GM12873 (cell line): ENCODE results near the gene TARBP1.

Source experiments
- TF ChIP-seq, protein P1 (sequence below): IDR thresholded peaks from 2 replicates; pipeline ENCODE4 v1.5.1; 2012; ENCODE audit warnings: low read depth, mild to moderate bottlenecking, moderate library complexity, low read length, control low read depth; ENCODE audit not compliant: insufficient read depth; ENCODE audit errors: missing control alignments

TARBP1 gene

DNA sequence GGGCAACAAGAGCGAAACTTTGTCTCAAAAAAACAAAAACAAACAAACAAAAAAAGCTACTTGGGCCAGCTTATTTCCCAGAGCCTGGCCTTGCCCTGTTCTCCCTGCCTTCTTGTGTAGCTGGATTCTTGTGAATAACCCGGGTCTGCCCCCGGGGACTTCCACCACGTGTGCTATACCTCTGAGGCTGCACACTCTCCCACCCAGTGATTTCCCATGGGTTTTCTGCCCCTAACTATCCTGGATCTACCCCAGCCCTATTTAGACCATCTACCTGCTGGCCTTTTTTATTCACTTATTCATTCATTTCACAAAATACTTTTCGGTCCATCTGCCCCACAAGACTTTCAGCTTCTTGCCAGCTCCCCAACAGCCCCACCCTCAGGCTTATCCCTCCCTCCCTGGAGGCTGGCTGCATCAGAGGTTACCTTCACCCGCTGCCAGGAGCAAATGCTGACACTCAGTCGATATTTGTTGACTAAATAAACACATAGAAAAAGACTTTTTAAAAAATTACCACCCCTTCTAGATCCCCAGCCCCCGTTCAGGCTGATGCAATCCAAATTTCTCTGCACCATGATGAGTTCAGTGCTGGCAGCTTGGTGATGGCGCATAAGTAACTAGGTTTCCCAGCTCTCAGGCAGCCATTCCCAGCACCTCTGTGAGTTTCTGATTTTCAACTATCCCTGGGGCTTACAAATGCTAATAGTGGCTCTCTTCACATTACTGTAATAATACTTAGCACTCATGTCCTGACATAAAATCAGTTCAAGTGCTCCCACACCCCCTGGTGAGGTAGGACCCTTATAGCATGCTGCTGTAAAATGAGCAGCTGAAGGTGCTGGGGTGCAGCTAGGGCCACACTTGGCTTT is 30.7 kb upstream of the TARBP1 start:
- TF ChIP-seq, protein P1, sequence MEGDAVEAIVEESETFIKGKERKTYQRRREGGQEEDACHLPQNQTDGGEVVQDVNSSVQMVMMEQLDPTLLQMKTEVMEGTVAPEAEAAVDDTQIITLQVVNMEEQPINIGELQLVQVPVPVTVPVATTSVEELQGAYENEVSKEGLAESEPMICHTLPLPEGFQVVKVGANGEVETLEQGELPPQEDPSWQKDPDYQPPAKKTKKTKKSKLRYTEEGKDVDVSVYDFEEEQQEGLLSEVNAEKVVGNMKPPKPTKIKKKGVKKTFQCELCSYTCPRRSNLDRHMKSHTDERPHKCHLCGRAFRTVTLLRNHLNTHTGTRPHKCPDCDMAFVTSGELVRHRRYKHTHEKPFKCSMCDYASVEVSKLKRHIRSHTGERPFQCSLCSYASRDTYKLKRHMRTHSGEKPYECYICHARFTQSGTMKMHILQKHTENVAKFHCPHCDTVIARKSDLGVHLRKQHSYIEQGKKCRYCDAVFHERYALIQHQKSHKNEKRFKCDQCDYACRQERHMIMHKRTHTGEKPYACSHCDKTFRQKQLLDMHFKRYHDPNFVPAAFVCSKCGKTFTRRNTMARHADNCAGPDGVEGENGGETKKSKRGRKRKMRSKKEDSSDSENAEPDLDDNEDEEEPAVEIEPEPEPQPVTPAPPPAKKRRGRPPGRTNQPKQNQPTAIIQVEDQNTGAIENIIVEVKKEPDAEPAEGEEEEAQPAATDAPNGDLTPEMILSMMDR: no peak

DNA sequence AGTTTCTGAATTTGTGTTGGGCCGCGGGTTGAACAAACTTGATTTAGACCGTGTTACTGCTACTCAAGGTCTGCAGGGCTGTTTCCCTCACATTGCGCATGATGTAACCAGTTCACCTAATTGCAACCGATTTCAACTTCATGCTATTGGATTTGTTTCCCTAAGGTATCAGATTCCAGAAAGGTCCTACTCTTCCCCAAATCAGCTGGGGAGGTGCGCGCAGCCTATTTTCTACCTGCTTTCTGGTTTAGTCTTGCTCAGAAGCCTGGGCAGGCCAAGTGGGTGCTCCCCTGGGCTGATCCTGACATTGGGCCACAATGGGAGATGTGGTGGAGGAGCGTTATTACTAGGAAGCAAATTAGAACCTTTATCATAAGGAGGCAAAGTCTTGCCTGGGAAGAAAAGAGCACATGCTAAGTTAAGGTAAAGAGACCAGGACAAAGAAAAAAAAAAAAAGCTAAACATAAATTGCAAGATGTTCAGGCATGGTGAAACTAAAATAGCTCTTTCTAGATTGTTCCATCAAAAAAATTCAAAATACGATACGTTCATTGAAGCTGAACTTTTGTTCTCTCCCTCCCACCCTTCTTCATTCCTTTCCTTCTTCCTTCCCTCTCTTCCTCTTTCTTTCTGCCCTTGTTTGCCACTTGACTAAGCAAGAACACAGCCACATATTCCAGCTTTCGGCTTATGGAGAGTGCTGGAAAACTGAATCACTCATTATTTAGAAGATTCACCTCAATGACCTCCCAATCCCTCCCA is 28.8 kb upstream of the TARBP1 start:
- TF ChIP-seq, protein P1: no peak

DNA sequence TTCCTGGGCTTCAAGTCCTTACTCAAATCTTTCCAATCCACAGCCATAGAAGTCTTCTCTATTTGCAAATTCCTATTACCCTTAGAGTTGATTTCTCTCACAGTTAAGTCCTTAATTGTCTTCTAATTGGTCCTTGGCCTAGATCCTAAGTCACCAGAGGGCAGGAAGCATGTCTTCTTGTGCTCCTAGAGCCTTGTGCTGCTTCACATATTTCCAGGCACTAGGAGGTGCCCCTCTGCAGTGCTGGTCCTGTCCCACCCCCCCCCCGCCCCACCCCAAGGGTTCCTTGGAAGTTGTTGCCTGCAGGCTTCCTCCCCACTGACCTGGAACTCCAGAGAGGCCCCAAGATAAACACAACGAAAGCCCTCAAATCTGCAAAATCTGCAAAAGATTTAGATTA is 28.1 kb upstream of the TARBP1 start:
- TF ChIP-seq, protein P1: no peak

DNA sequence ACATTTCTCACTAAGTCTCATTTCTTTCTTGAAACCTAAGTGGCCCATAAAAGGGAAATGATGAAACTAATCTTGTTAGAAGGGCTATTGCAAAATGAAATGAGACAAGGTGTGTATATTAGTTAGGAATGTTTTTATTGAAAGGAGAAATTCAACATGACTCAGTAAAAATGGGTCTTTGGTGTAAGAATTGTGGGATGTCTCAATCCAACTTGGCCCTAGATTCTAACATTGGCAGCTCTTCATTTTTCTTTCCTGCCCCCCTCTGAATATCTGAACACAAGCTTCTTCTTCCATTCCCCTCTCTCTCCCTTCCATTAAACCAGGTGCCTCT is 26.8 kb upstream of the TARBP1 start:
- TF ChIP-seq, protein P1: no peak

DNA sequence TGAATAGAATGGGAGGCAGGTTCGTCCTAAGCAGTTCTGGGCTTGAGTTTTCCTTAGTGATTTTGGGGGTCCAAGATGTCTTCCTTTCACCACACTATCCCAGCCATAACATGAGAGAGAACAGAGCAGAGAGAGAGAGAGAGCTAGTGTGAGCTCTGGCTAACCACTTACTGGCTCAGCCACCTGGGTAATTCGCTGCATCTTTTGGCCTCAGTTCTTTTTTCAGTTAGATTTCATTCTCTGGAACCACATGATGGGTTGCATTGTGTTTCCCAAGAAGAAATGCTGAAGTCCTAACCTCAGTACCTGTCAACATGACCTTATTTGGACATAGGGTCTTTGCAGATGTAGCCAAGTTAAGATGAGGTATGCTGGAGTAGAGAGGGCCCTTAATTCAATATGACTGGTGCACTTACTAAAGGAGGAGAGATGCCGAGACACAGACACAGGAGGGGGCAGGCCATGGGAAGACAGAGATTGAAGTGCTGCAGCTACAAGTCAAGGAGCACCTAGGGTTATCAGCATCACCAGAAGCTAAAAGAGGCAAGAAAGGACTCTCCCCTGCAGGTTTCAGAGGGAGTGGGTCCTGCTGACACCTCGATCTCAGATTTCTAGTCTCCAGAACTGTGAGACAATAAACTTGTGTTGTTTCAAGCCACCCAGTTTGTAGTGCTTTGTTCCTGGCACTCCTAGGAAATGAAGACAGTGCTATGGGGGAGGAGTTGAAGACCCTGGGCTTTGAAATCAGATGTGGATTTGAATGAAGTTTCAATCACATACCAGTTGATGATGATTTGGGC is 26.2 kb upstream of the TARBP1 start:
- TF ChIP-seq, protein P1: no peak

DNA sequence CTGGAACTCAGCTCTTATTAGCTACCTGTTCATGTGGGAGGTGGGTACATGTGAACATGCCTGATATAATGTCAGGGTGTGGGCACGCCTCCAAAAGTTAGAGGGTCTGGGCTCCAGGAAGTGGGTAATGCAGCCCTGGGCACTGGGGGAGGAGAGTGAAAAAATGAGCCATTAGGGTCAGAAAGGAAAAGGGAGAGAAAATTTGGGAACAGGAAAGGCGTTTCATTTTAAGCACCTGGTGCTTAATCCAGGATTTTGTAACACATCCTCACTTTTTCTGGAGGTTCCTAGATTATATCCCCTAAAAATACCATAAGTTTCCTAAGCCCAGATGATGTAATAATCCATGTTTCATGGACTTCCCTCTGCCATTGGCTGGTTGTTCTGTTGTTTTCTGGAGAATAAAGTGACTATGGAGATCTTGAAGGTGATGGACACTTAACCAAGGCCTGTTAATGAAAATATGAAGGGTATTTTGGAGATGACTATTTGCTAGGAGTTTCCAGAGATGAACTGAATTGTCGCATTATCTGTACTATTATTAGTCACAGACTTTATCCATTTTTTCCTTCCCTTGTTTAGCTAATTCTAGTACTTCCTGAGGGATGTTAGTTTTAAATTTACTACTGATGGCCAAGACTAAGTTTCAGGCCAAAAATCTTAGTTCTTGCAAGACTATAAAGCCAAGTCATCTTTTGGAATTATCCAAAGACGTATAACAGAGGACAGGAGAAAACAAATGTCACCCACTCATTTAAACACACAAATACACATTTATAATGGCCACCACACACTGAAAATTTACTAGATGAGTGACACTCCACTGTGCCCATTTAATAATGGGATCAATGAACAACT is 24.4 kb upstream of the TARBP1 start:
- TF ChIP-seq, protein P1: no peak

DNA sequence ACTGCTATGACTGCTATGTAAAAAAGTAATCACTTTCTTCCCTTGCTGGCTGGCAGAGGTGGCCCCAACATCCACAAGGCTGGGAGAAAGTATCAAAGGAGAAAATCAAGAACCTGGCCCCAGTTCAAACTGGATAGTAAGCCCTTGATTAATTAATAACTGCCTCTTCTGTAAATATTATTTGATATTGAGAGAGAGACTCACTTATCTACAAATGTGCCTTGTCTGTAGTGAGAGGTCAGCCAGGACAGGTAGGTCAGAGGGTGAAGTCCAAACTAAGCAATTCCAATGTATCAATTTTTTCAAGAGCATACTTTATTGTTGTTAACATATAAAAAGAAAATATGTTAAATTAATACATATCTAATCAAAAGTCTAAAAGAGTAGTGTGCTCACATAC is 23.8 kb upstream of the TARBP1 start:
- TF ChIP-seq, protein P1: no peak
